Aorta (tissue), 5 donors: ENCODE data around the gene CYTH1. TPM values are rescaled to one million over a fixed set of nuclear protein-coding genes. Genes with fewer than 3 reads are reported as not detected.

Source experiments
- ATAC-seq: fragments of 200-7000 bp; cut with Tn5 transposase; one replicate; pipeline ENCODE4 v1.9.1; 2022; ENCODE audit warnings: moderate library complexity; ENCODE audit not compliant: low FRiP score
- DNase-seq, 2 donors: peaks; one replicate each; pipeline ENCODE4 v3.0.0-alpha.2; 2020
- H3K27ac ChIP-seq, 2 donors: one replicate each; pipeline ENCODE4 v1.5.1; 2013; ENCODE audit warnings: low read length in 2 of 2, mild to moderate bottlenecking in 2 of 2, moderate library complexity in 2 of 2, control low read depth in 1 of 2, inconsistent platforms in 1 of 2, low read depth in 1 of 2
- H3K27me3 ChIP-seq, 2 donors: one replicate each; pipeline ENCODE4 v1.6.1; 2013; ENCODE audit warnings: control low read depth in 1 of 2, low read length in 1 of 2, mild to moderate bottlenecking in 1 of 2, moderate library complexity in 1 of 2; ENCODE audit not compliant: insufficient read depth in 2 of 2, control insufficient read depth in 1 of 2
- H3K36me3 ChIP-seq, 2 donors: one replicate each; pipeline ENCODE4 v1.6.1; 2013; ENCODE audit warnings: control low read depth in 1 of 2, low read length in 1 of 2, mild to moderate bottlenecking in 1 of 2; ENCODE audit not compliant: insufficient read depth in 2 of 2, control insufficient read depth in 1 of 2
- H3K4me1 ChIP-seq, 2 donors: one replicate each; pipeline ENCODE4 v1.6.1; 2013; ENCODE audit warnings: low read length in 2 of 2, control low read depth in 1 of 2, mild to moderate bottlenecking in 1 of 2, moderate library complexity in 1 of 2; ENCODE audit not compliant: insufficient read depth in 2 of 2, control insufficient read depth in 1 of 2
- H3K4me3 ChIP-seq, 2 donors: one replicate each; pipeline ENCODE4 v1.5.1; 2013; ENCODE audit warnings: low read length in 2 of 2, control low read depth in 1 of 2, mild to moderate bottlenecking in 1 of 2
- H3K9me3 ChIP-seq: one replicate; pipeline ENCODE4 v1.6.1; 2013; ENCODE audit warnings: mild to moderate bottlenecking, low read length; ENCODE audit not compliant: control insufficient read depth
- WGBS, 2 donors: extraction: QIAGEN DNeasy Blood & Tissue Kit; methylation state at CpG; one replicate each; pipeline ENCODE4 v1.1.7; 2013; 5-methylcytosine and 5-hydroxymethylcytosine counted together
- intact Hi-C, 2 donors: fragments of 100-400 bp; cut with DNase I; formaldehyde crosslinking; loops; one replicate each; pipeline versions ENCODE4 v1.14.2 to v1.15.0; 2022
- polyA plus RNA-seq, 2 donors: library from polyadenylated mRNA; stranded (reverse); fragments of 200-250 nt; gene quantifications; one replicate each; pipeline ENCODE4 v1.2.3, GENCODE V29; 2013
- total RNA-seq, 2 donors: library from RNA; stranded (reverse); fragmentation: NEBNext Ultra II Directional; extraction: Animal tissue kit (Norgen Biotek cat#: 25700); gene quantifications; one replicate each; pipeline ENCODE4 v1.2.1, GENCODE V29; 2021
- donor health status: healthy with polysubstance abuse.
- donor health status: Bipolar disorder and iron deficiency.
- donor health status: DM: no; HTN: no; CAD: no.
- donor health status: DM: no; HTN: no; CAD: no.
- donor health status: DM: yes; HTN: yes; CAD: no.

Gene CYTH1
- total and polyA plus RNA-seq, 4 donors, result 20.3 to 66.8 (median 32.7) TPM

DNA sequence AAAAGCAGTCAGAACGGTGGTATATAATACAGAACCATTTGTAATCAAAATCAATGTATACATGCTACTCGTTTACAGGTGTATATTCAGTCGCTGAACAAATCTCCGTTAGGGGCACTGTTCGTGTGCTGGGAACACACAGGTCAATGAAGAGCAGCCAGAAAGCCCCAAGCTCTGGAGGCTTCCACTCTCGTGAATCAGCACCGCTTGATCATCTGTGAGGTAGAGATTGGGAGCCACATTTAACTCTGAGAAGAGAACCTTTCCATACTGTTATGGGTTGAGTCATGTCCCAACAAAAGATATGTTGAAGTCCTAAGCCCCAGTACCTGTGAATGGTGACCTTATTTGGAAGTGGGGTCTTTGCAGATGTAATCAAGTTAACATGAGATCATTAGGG is 5.4 kb upstream of the CYTH1 start:
- DNase-seq (no peak), ATAC-seq (no peak)
- H3K4me1 ChIP-seq, result peaks cover 0 to 2% of the 10 kb centered on the region in 2 donors

DNA sequence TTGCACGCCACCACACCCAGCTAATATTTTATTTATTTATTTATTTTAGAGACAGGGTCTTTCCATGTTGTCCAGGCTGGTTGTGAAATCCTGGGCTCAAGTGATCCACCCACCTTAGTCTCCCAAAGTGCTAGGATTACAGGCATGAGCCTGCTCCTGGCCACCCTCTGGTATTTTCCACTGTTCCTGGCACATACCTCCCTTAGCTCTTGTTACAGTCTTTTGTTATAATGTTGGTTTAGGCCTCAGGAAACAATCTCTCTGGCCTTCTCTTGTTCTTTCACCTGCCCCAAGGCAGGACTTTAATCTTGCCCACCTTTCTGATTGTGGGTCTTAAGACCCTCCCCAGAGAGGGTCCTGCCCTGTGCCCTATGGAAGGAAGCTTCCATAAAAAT is 3.6 kb upstream of the CYTH1 start:
- intact Hi-C loops, result no loop called here
- Histone ChIP-seq H3K9me3 (no peaks in the 10 kb centered on the region), H3K4me1 (peaks cover 0 to 2% of the 10 kb centered on the region in 2 donors)

More for the DNA sequence above, 5.4 kb upstream of the CYTH1 start:
- no peaks in the 10 kb centered on the region for H3K9me3 ChIP-seq
- no peaks in the 10 kb centered on the region for H3K36me3 ChIP-seq
- H3K4me3 ChIP-seq, result no peak overlapping the region
- H3K27me3 ChIP-seq, result no peaks in the 10 kb centered on the region
- intact Hi-C loops, result no loop called here
- 88 to 94% methylated on average over 7 of the region's 7 CpGs for WGBS, 2 donors
- no peak overlapping the region for H3K27ac ChIP-seq

DNA sequence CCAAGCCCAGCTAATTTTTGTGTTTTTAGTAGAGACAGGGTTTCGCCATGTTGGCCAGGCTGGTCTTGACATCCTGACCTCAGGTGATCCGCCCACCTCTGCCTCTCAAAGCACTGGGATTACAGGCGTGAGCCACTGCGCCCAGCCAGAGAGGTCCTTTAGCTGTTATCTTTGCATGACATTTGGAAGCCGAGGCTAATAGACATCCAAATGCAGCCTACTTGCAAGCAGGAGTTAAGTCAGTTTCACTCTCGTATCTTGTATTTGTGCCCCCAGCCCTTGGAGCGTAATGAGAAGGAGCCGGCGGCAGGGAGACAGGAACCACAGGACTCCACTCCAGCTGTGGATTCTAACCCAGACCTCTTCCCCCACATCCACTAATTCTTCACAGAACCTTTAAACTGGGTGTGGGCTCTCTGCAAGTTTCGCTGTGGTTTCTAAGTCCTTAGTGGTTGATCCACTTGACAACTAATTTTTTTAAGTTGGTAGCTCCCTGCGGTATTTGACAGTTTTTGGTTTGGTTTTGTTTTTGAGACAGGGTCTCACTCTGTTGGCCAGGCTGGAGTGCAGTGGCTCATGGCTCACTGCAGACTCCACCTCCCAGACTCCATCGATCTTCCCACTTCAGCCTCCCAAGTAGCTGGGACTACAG is 3.1 kb upstream of the CYTH1 start:
- H3K9me3 ChIP-seq, result no peaks in the 10 kb centered on the region
- intact Hi-C loops, result no loop called here
- ATAC-seq, result no peak
- no peak overlapping the region for H3K4me3 ChIP-seq
- no peaks in the 10 kb centered on the region for H3K27me3 ChIP-seq
- DNase-seq, result peak in 1 of 2 donors; percentile 66
- H3K36me3 ChIP-seq, result no peaks in the 10 kb centered on the region
- H3K4me1 ChIP-seq, result peaks cover 0 to 2% of the 10 kb centered on the region in 2 donors
- WGBS, 2 donors, result 93 to 97% methylated on average over 12 of the region's 12 CpGs
- no peak overlapping the region for H3K27ac ChIP-seq

More for the DNA sequence above, 3.6 kb upstream of the CYTH1 start:
- H3K27ac ChIP-seq, result no peak overlapping the region
- ATAC-seq (no peak), DNase-seq (no peak)
- WGBS, 2 donors, result 97% methylated on average over 1 of the region's 1 CpG
- H3K36me3 ChIP-seq, result no peaks in the 10 kb centered on the region
- H3K4me3 ChIP-seq, result no peak overlapping the region
- no peaks in the 10 kb centered on the region for H3K27me3 ChIP-seq

GRCh38 chr17:78784352-78784751 is 2.3 kb upstream of the CYTH1 start:
- peaks cover 0 to 2% of the 10 kb centered on the region in 2 donors for H3K4me1 ChIP-seq
- no peaks in the 10 kb centered on the region for H3K9me3 ChIP-seq
- H3K27ac ChIP-seq, result no peak overlapping the region
- no peak for DNase-seq
- intact Hi-C loops, result no loop called here
- no peaks in the 10 kb centered on the region for H3K36me3 ChIP-seq
- no peak overlapping the region for H3K4me3 ChIP-seq
- ATAC-seq, result no peak
- no peaks in the 10 kb centered on the region for H3K27me3 ChIP-seq
- WGBS, 2 donors, result 89 to 93% methylated on average over 6 of the region's 6 CpGs

- intact Hi-C loops, result no loop called here
- Histone ChIP-seq H3K27me3 (no peaks in the 10 kb centered on the region), H3K36me3 (no peaks in the 10 kb centered on the region), H3K27ac (no peak overlapping the region), H3K9me3 (no peaks in the 10 kb centered on the region), H3K4me3 (no peak overlapping the region), H3K4me1 (no peaks in the 10 kb centered on the region)
- peak in 1 of 2 donors; percentile 24 for DNase-seq
- WGBS, 2 donors, result 85 to 87% methylated on average over 7 of the region's 7 CpGs
- no peak for ATAC-seq
These were observed 1.7 kb upstream of the CYTH1 start for GRCh38 chr17:78783711-78784324.

GRCh38 chr17:78781104-78781892 is 775 bp downstream of the CYTH1 start:
- Histone ChIP-seq H3K27ac (peak overlapping the region in 1 of 2 donors; percentile 44), H3K9me3 (no peaks in the 10 kb centered on the region), H3K4me3 (peak overlapping the region; percentile 91 to 94), H3K36me3 (no peaks in the 10 kb centered on the region), H3K4me1 (no peaks in the 10 kb centered on the region), H3K27me3 (no peaks in the 10 kb centered on the region)
- intact Hi-C loops, result no loop called here
- DNase-seq, result peak; percentile 70 to 87
- ATAC-seq, result peak; percentile 6
- whole genome bisulfite sequencing, 2 donors, result 3% methylated on average over 53 to 68 of the region's 68 CpGs

DNA sequence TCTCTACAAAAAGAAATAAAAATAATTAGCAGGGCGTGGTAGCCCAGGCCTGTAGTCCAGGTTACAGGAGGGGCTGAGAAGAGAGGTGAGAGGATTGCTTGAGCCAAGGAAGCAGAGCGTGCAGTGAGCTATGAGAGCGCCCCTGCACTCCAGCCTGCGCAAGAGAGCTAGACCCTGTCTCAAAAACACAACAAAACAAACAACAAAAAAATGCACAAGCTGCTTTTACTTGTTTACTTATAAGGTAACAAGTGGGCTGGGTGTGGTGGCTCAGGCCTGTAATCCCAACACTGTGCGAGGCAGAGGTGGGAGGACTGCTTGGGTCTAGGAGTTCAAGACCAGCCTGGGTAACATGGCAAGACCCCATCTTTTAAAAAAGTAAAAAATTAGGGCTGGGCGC is 1.7 kb downstream of the CYTH1 start:
- ATAC-seq, result no peak
- WGBS, 2 donors, result 91 to 95% methylated on average over 6 of the region's 6 CpGs
- intact Hi-C loops, result no loop called here

GRCh38 chr17:78779850-78780249 is 2.2 kb downstream of the CYTH1 start:
- H3K27ac ChIP-seq, result no peak overlapping the region
- H3K4me1 ChIP-seq, result no peaks in the 10 kb centered on the region
- DNase-seq, result peak in 1 of 2 donors; percentile 22
- intact Hi-C loops, result no loop called here
- WGBS, 2 donors, result 70 to 76% methylated on average over 3 of the region's 3 CpGs
- H3K36me3 ChIP-seq, result no peaks in the 10 kb centered on the region
- no peak overlapping the region for H3K4me3 ChIP-seq
- no peaks in the 10 kb centered on the region for H3K27me3 ChIP-seq
- ATAC-seq, result no peak
- H3K9me3 ChIP-seq, result no peaks in the 10 kb centered on the region

More for the DNA sequence above, 1.7 kb downstream of the CYTH1 start:
- no peaks in the 10 kb centered on the region for H3K4me1 ChIP-seq
- peak in 1 of 2 donors; percentile 41 for DNase-seq
- H3K9me3 ChIP-seq, result no peaks in the 10 kb centered on the region
- no peaks in the 10 kb centered on the region for H3K36me3 ChIP-seq
- no peak overlapping the region for H3K4me3 ChIP-seq
- no peaks in the 10 kb centered on the region for H3K27me3 ChIP-seq
- H3K27ac ChIP-seq, result no peak overlapping the region
